ENCODE data around the gene KIF5C. TPM values are rescaled to one million over a fixed set of nuclear protein-coding genes. Genes with fewer than 3 reads are reported as not detected.

The KIF5C gene
- total RNA-seq, 2 experiments from 2014 or later = 6.0 to 6.1 TPM

- no peak overlapping the region for H3K4me3 Mint-ChIP-seq
- peaks cover 4% of the 10 kb centered on the region for H3K36me3 Mint-ChIP-seq (ENCODE audit: low read depth)
- peaks cover 12% of the 10 kb centered on the region for H3K9me3 Mint-ChIP-seq
- DNase-seq = no peak
- H3K27ac Mint-ChIP-seq = no peak overlapping the region
- POLR2A ChIA-PET = no interaction called here
- peaks cover 2% of the 10 kb centered on the region for H3K4me1 Mint-ChIP-seq
- no peaks in the 10 kb centered on the region for H3K27me3 Mint-ChIP-seq
- CTCF ChIA-PET = no interaction called here
Observed at GRCh38 chr2:148918554-148918953, 43.5 kb downstream of the KIF5C start.

DNA sequence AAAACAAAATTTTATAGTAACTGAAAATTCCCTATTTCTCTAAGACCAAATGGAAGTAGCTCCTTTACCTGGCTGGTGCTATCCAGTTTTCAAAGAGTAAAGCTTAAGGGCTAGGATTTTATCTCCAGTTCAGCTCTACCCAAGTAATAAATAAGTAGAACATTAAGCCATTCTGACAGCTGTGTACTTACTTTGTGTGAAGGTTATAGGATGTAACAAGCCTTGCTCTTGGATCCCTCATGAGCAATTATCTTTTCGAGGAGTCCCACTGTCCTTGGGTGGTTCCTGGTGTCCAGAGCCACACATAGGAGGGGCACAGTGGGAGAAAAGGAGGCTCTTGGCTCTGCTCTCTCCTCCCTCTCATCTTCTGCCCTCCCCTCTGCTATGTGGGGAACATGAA, 45.5 kb downstream of the KIF5C start:
- H3K36me3 Mint-ChIP-seq (ENCODE audit: low read depth) = peaks cover 9% of the 10 kb centered on the region
- no peak overlapping the region for H3K4me3 Mint-ChIP-seq
- peaks cover 10% of the 10 kb centered on the region for H3K9me3 Mint-ChIP-seq
- DNase-seq = no peak
- peaks cover 6% of the 10 kb centered on the region for H3K4me1 Mint-ChIP-seq
- POLR2A ChIA-PET = no interaction called here
- CTCF ChIA-PET = interaction anchor here (0.9 to 1.2 kb wide), 2 partner anchors 11 to 20 kb away, joined by 3 read pairs; no protein-coding TSS in a partner anchor
- H3K27me3 Mint-ChIP-seq = no peaks in the 10 kb centered on the region
- H3K27ac Mint-ChIP-seq = no peak overlapping the region

DNA sequence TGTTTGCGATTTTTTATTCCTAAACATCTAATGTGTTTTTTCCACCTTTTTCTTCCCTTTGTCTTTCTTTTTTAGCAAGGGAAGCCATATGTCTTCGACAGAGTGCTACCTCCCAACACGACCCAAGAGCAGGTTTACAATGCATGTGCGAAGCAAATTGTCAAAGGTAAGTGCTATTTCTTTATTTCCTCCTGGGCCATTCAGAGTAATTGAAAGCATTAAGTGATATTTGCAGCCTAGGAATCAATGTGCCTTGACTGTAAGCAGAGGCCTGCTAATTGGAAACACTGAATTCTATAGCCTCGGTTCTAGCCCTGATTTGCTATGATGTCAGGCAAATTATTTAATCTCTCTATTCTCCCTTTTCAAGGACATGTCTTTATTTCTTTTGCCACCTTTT, 47.0 kb downstream of the KIF5C start:
- H3K4me1 Mint-ChIP-seq = peaks cover 19% of the 10 kb centered on the region
- peaks cover 10% of the 10 kb centered on the region for H3K9me3 Mint-ChIP-seq
- peaks cover 14% of the 10 kb centered on the region for H3K36me3 Mint-ChIP-seq (ENCODE audit: low read depth)
- CTCF ChIA-PET = interaction anchor here (1.1 kb wide), 1 partner anchor 9 kb away, joined by 3 read pairs; no protein-coding TSS in a partner anchor
- no peaks in the 10 kb centered on the region for H3K27me3 Mint-ChIP-seq
- H3K27ac Mint-ChIP-seq = no peak overlapping the region
- no peak for DNase-seq
- POLR2A ChIA-PET = no interaction called here
- H3K4me3 Mint-ChIP-seq = no peak overlapping the region

- Mint-ChIP-seq H3K27me3 (no peaks in the 10 kb centered on the region), H3K4me3 (no peak overlapping the region), H3K27ac (no peak overlapping the region), H3K4me1 (peaks cover 27% of the 10 kb centered on the region), H3K9me3 (peaks cover 10% of the 10 kb centered on the region), H3K36me3 (ENCODE audit: low read depth) (peaks cover 16% of the 10 kb centered on the region)
- ChIA-PET POLR2A (no interaction called here), CTCF (interaction anchor here (1.2 kb wide), 1 partner anchor 18 kb away, joined by 3 read pairs; no protein-coding TSS in a partner anchor)
- DNase-seq = no peak
Observed at GRCh38 chr2:148922776-148923475, 47.9 kb downstream of the KIF5C start.

DNA sequence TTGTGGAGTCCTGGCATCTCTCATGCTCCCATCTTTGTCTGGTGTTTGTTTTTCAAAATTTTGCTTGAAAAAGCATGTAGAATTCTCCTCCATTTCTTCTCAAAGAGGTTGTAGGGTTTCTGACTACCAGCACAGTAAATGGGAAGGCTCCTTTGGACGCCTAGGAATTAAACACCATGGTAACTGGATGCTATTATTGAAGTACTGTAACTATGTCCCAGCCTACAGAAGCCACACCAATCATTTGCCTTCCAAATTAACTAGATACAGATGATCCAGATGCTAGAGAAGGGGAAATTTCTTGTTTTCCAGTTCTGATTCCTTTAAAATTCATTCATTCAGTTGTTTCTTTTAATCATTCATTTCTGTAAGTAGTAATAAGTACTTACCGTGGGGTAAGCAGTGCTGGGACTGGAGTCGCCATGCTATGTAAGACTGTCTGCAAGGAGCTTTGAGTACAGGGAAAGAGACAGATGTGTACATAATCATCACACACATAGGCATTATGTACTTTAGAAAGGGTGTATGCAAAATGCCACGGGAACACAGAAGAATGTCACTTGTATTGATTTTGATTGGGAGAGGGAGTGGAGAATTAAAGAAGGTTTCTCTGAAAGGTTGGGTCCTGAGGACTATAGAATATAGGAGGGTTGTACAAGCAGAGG, 49.6 kb downstream of the KIF5C start:
- peaks cover 29% of the 10 kb centered on the region for H3K4me1 Mint-ChIP-seq
- H3K27ac Mint-ChIP-seq = no peak overlapping the region
- no peak for DNase-seq
- H3K9me3 Mint-ChIP-seq = no peaks in the 10 kb centered on the region
- H3K27me3 Mint-ChIP-seq = no peaks in the 10 kb centered on the region
- no peak overlapping the region for H3K4me3 Mint-ChIP-seq
- POLR2A ChIA-PET = no interaction called here
- CTCF ChIA-PET = interaction anchor here (0.6 to 1.6 kb wide), 2 partner anchors 10 to 1320 kb away, joined by 3 to 5 read pairs; no protein-coding TSS in a partner anchor
- peaks cover 14% of the 10 kb centered on the region for H3K36me3 Mint-ChIP-seq (ENCODE audit: low read depth)

DNA sequence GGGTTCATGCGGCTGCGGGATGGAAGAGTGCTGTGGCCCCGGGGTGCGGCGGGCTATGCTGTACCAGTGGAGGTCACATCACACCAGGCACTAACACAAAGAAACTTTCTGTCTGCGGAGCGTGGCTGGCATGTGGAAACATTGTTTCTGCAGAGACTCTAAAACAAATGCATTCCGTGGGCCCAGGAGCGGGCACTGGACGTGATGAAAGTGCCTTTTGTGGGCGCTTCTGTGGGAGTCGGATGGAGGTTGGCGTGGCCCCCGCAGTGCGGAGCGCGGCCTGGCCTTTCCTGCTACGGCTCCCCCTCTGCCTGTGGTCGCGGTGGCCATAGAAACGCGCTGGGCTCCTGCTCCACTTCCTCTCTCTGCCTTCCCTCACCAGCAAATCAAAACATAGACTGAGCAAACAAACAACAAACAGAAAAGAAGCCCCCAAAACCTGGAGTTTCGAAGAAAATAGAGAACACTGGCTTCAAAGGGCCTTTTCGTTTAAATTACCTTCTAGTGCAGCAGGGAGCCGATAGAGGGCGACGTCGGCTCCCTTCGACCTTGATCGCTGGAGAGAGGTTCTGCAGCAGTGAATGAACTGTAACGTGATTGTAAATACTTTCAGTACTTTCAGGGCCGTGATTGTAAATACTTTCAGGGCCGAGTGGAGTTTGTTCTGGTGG, 51.4 kb downstream of the KIF5C start:
- Mint-ChIP-seq H3K4me1 (peaks cover 29% of the 10 kb centered on the region), H3K9me3 (no peaks in the 10 kb centered on the region), H3K27ac (peak overlapping the region; percentile 90), H3K36me3 (ENCODE audit: low read depth) (peaks cover 14% of the 10 kb centered on the region), H3K4me3 (peak overlapping the region; percentile 77), H3K27me3 (no peaks in the 10 kb centered on the region)
- DNase-seq = peak; percentile 69
- POLR2A ChIA-PET = interaction anchor here (0.7 kb wide), 1 partner anchor 89 kb away, joined by 5 read pairs; no protein-coding TSS in a partner anchor
- CTCF ChIA-PET = interaction anchor here (1.2 to 1.9 kb wide), 3 partner anchors 9 to 62 kb away, joined by 3 to 6 read pairs (median 4); no protein-coding TSS in a partner anchor

- CTCF ChIA-PET = interaction anchor here (1.2 to 1.9 kb wide), 4 partner anchors 9 to 61 kb away, joined by 3 to 6 read pairs (median 4); no protein-coding TSS in a partner anchor
- DNase-seq = peak; percentile 46
- Mint-ChIP-seq H3K36me3 (ENCODE audit: low read depth) (peaks cover 14% of the 10 kb centered on the region), H3K9me3 (no peaks in the 10 kb centered on the region), H3K4me1 (peaks cover 29% of the 10 kb centered on the region), H3K27ac (peak overlapping the region; percentile 90), H3K27me3 (no peaks in the 10 kb centered on the region), H3K4me3 (peak overlapping the region; percentile 77)
- POLR2A ChIA-PET = interaction anchor here (0.7 kb wide), 1 partner anchor 88 kb away, joined by 5 read pairs; no protein-coding TSS in a partner anchor
Observed at GRCh38 chr2:148926981-148927401, 52.0 kb downstream of the KIF5C start.

- Mint-ChIP-seq H3K9me3 (no peaks in the 10 kb centered on the region), H3K4me3 (no peak overlapping the region), H3K4me1 (peaks cover 28% of the 10 kb centered on the region), H3K27ac (no peak overlapping the region), H3K27me3 (no peaks in the 10 kb centered on the region), H3K36me3 (ENCODE audit: low read depth) (peaks cover 13% of the 10 kb centered on the region)
- CTCF ChIA-PET = interaction anchor here (0.9 to 1.2 kb wide), 2 partner anchors 9 to 19 kb away, joined by 3 read pairs; no protein-coding TSS in a partner anchor
- POLR2A ChIA-PET = no interaction called here
- no peak for DNase-seq
Observed at GRCh38 chr2:148928395-148928794, 53.4 kb downstream of the KIF5C start.

DNA sequence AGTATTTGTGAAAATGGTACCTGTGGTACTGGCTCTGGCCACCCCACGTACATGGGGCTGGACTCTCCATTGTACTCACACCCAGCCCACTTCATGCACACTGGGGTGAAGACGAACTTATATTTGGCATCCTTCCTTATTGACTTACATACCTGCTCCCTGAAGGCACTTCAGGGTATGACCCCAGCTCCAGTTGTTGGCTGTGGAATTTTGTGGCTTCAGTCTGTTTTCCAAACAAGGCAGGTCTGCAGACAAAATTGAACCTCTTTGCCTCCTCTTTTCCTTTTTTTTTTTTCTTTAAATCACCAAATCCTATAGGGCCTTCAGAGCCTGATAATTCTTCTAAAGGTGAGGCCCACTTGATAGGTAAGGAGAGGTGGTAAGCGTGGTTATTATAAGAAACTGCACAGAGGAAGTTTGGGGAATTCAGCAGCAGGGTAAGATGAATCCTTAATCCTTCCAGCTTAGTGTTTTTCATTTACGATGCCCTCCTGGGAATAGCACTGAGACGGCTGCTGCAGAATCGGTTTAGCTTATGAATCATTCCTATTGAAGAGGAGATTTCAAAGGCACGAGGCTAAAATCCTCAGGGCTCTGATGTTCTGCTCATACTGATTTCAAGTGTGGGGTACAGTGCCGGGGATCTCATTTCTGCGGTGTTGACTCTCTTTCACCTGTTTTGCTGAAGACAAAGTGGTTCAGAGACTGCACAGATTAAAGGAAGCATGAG, 55.2 kb downstream of the KIF5C start:
- no peak overlapping the region for H3K27ac Mint-ChIP-seq
- no peak for DNase-seq
- CTCF ChIA-PET = interaction anchor here (1.0 kb wide), 1 partner anchor 8 kb away, joined by 3 read pairs; no protein-coding TSS in a partner anchor
- POLR2A ChIA-PET = interaction anchor here (0.6 kb wide), 1 partner anchor 52 kb away, joined by 3 read pairs; no protein-coding TSS in a partner anchor
- peaks cover 7% of the 10 kb centered on the region for H3K36me3 Mint-ChIP-seq (ENCODE audit: low read depth)
- no peak overlapping the region for H3K4me3 Mint-ChIP-seq
- no peaks in the 10 kb centered on the region for H3K27me3 Mint-ChIP-seq
- peaks cover 24% of the 10 kb centered on the region for H3K4me1 Mint-ChIP-seq
- no peaks in the 10 kb centered on the region for H3K9me3 Mint-ChIP-seq

DNA sequence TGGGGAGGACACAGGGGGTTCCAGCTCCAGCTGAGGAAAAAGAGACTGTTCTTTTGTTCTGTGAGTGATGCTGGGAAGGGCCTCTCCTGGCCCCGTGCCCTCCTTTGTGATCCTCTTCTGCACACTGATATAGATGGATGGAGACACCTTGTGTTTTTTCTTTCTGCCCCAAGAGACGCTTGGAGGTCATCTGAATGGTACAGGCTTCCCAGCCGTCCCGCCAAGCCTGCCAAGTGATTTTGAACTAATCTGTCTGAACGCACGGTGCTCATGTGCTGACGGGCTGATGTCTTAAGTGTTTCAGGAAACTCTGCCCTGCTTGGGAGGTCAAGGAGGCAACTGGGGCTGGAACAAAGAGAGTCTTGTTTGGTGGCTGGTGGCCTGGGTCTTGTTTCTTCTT, 57.5 kb downstream of the KIF5C start:
- no peak overlapping the region for H3K4me3 Mint-ChIP-seq
- H3K4me1 Mint-ChIP-seq = peaks cover 6% of the 10 kb centered on the region
- ChIA-PET POLR2A (no interaction called here), CTCF (no interaction called here)
- H3K27me3 Mint-ChIP-seq = no peaks in the 10 kb centered on the region
- H3K36me3 Mint-ChIP-seq (ENCODE audit: low read depth) = no peaks in the 10 kb centered on the region
- no peak for DNase-seq
- no peak overlapping the region for H3K27ac Mint-ChIP-seq
- H3K9me3 Mint-ChIP-seq = no peaks in the 10 kb centered on the region

DNA sequence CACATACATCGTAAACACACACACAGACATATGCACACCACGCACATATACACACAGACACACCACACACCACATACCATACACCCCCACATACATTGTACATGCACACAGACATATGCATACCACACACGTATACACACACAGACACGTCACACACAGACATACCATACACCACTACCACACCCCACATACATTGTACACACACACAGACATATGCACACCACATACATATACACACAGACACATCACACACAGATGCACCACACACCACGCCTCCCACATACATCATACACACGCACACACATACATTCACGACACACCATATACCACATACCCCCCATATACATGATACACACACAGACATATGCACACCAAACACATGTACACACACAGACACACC, 58.4 kb downstream of the KIF5C start:
- H3K9me3 Mint-ChIP-seq = no peaks in the 10 kb centered on the region
- H3K36me3 Mint-ChIP-seq (ENCODE audit: low read depth) = no peaks in the 10 kb centered on the region
- no peak for DNase-seq
- no peak overlapping the region for H3K27ac Mint-ChIP-seq
- H3K4me3 Mint-ChIP-seq = no peak overlapping the region
- ChIA-PET POLR2A (no interaction called here), CTCF (no interaction called here)
- H3K27me3 Mint-ChIP-seq = no peaks in the 10 kb centered on the region
- peaks cover under 1% of the 10 kb centered on the region for H3K4me1 Mint-ChIP-seq

- Mint-ChIP-seq H3K4me1 (no peaks in the 10 kb centered on the region), H3K27ac (no peak overlapping the region), H3K4me3 (no peak overlapping the region), H3K36me3 (ENCODE audit: low read depth) (no peaks in the 10 kb centered on the region), H3K9me3 (no peaks in the 10 kb centered on the region), H3K27me3 (no peaks in the 10 kb centered on the region)
- POLR2A ChIA-PET = no interaction called here
- CTCF ChIA-PET = interaction anchor here (1.1 kb wide), 1 partner anchor 30 kb away, joined by 3 read pairs; no protein-coding TSS in a partner anchor
- DNase-seq = no peak
Observed at GRCh38 chr2:148935791-148936190, 60.8 kb downstream of the KIF5C start.
